Ishikawa (cell line): ENCODE measurements around the gene PRICKLE2.

Source experiments
- CREB1 ChIP-seq: IDR thresholded peaks from 2 replicates; pipeline ENCODE4 v1.6.1; 2012; ENCODE audit warnings: low read depth
- EP300 ChIP-seq: IDR thresholded peaks from 2 replicates; pipeline ENCODE4 v1.6.1; 2012; ENCODE audit warnings: borderline replicate concordance
- MAX ChIP-seq: IDR thresholded peaks from 2 replicates; pipeline ENCODE4 v1.6.1; 2012
- NFIC ChIP-seq: IDR thresholded peaks from 2 replicates; pipeline ENCODE4 v1.6.1; 2012
- RAD21 ChIP-seq: IDR thresholded peaks from 2 replicates; pipeline ENCODE4 v1.6.1; 2012; ENCODE audit warnings: low read depth
- REST ChIP-seq: IDR thresholded peaks from 2 replicates; pipeline ENCODE4 v1.6.1; 2012; ENCODE audit warnings: low read depth, mild to moderate bottlenecking
- TEAD4 ChIP-seq: IDR thresholded peaks from 2 replicates; pipeline ENCODE4 v1.6.1; 2012

- TF ChIP-seq REST (no peak), TEAD4 (no peak), CREB1 (no peak), MAX (no peak), RAD21 (no peak), EP300 (no peak), NFIC (no peak)
Observed at GRCh38 chr3:64049832-64050231, 175.4 kb downstream of the PRICKLE2 start.
